Measurements from ENCODE around the gene ENKD1.

ENKD1 gene

GRCh38 chr16:67648088-67648763, 18.3 kb downstream of the ENKD1 start:
- Histone ChIP-seq H3K9me2 (replicated peaks; ENCODE audit: control insufficient read depth, low read length) (no peaks in the 10 kb centered on the region), H3K27ac (ENCODE audit: low read depth, low read length) (no peak overlapping the region), H3F3A (ENCODE audit: control insufficient read depth, insufficient read depth) (peaks cover 4% of the 10 kb centered on the region), H3K4me2 (ENCODE audit: low read length) (no peak overlapping the region), H3K36me3 (ENCODE audit: control insufficient read depth, low read length) (peaks cover 62% of the 10 kb centered on the region), H3K27me3 (ENCODE audit: control insufficient read depth, low read length) (no peaks in the 10 kb centered on the region), H3K79me2 (ENCODE audit: control insufficient read depth, low read length) (peaks cover 24% of the 10 kb centered on the region), H3K4me3 (ENCODE audit: low read length) (no peak overlapping the region), H4K20me1 (ENCODE audit: control insufficient read depth, insufficient read depth, low read depth, low read length) (no peaks in the 10 kb centered on the region), H3K4me1 (ENCODE audit: control insufficient read depth, low read length) (peaks cover 25% of the 10 kb centered on the region), H3K9me3 (ENCODE audit: control insufficient read depth, insufficient read depth, low read length) (no peaks in the 10 kb centered on the region)
- TF ChIP-seq EZH2phosphoT487 (IDR thresholded peaks at IDR 0.05; ENCODE audit: borderline replicate concordance, low read length), result no peak
- TF ChIP-seq CTCF (IDR thresholded peaks at IDR 0.05; ENCODE audit: low read depth, low read length, poor library complexity, severe bottlenecking), result no peak

DNA sequence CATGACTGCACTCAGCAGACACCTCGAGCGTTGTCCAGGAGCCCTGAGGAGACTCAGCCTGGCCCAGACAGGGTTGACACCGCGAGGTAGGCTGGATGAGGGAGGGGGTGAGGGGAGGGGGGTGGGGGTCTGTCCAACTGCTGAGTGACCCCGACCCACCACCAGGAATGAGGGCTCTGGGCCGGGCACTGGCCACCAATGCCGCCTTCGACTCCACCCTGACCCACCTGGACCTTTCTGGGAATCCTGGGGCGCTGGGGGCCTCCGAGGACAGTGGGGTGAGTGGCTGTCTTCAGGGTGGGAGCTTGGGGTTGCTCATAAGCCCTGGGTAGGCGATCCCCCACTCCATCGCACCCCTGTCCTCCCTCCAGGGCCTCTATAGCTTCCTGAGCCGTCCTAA, 18.9 kb downstream of the ENKD1 start:
- H3K9me3 ChIP-seq (ENCODE audit: control insufficient read depth, insufficient read depth, low read length), result no peaks in the 10 kb centered on the region
- no peaks in the 10 kb centered on the region for H3K9me2 ChIP-seq (replicated peaks; ENCODE audit: control insufficient read depth, low read length)
- H4K20me1 ChIP-seq (ENCODE audit: control insufficient read depth, insufficient read depth, low read depth, low read length), result no peaks in the 10 kb centered on the region
- H3K36me3 ChIP-seq (ENCODE audit: control insufficient read depth, low read length), result peaks cover 62% of the 10 kb centered on the region
- H3K4me1 ChIP-seq (ENCODE audit: control insufficient read depth, low read length), result peaks cover 25% of the 10 kb centered on the region
- no peak overlapping the region for H3K4me2 ChIP-seq (ENCODE audit: low read length)
- TF ChIP-seq CTCF (IDR thresholded peaks at IDR 0.05; ENCODE audit: low read depth, low read length, poor library complexity, severe bottlenecking), result no peak
- no peak for TF ChIP-seq EZH2phosphoT487 (IDR thresholded peaks at IDR 0.05; ENCODE audit: borderline replicate concordance, low read length)
- no peak overlapping the region for H3K4me3 ChIP-seq (ENCODE audit: low read length)
- peaks cover 24% of the 10 kb centered on the region for H3K79me2 ChIP-seq (ENCODE audit: control insufficient read depth, low read length)
- no peaks in the 10 kb centered on the region for H3K27me3 ChIP-seq (ENCODE audit: control insufficient read depth, low read length)
- H3K27ac ChIP-seq (ENCODE audit: low read depth, low read length), result no peak overlapping the region
- peaks cover 4% of the 10 kb centered on the region for H3F3A ChIP-seq (ENCODE audit: control insufficient read depth, insufficient read depth)

GRCh38 chr16:67647111-67647651, 19.4 kb downstream of the ENKD1 start:
- Histone ChIP-seq H3K9me2 (replicated peaks; ENCODE audit: control insufficient read depth, low read length) (no peaks in the 10 kb centered on the region), H3K4me2 (ENCODE audit: low read length) (no peak overlapping the region), H3K27ac (ENCODE audit: low read depth, low read length) (no peak overlapping the region), H3K9me3 (ENCODE audit: control insufficient read depth, insufficient read depth, low read length) (no peaks in the 10 kb centered on the region), H3K36me3 (ENCODE audit: control insufficient read depth, low read length) (peaks cover 60% of the 10 kb centered on the region), H4K20me1 (ENCODE audit: control insufficient read depth, insufficient read depth, low read depth, low read length) (no peaks in the 10 kb centered on the region), H3K79me2 (ENCODE audit: control insufficient read depth, low read length) (peaks cover 24% of the 10 kb centered on the region), H3F3A (ENCODE audit: control insufficient read depth, insufficient read depth) (peaks cover 4% of the 10 kb centered on the region), H3K4me1 (ENCODE audit: control insufficient read depth, low read length) (peaks cover 25% of the 10 kb centered on the region), H3K4me3 (ENCODE audit: low read length) (no peak overlapping the region), H3K27me3 (ENCODE audit: control insufficient read depth, low read length) (no peaks in the 10 kb centered on the region)
- TF ChIP-seq EZH2phosphoT487 (IDR thresholded peaks at IDR 0.05; ENCODE audit: borderline replicate concordance, low read length) (no peak), CTCF (IDR thresholded peaks at IDR 0.05; ENCODE audit: low read depth, low read length, poor library complexity, severe bottlenecking) (no peak)

Data from DOHH2 (cell line).